Suprapubic skin (tissue), 3 donors: ENCODE data around the gene NLN.

Experiments used
- EP300 ChIP-seq: sonication (generic); formaldehyde crosslinking; IDR thresholded peaks from one replicate; pipeline ENCODE4 v1.6.1; 2017; ENCODE audit warnings: antibody characterized with exemption
- TF ChIP-seq, protein P1 (sequence below), 2 donors: fragments of 200-600 bp in 1 of 2; fragments of 450-650 bp in 1 of 2; sonication (generic) in 1 of 2; IDR thresholded peaks; one replicate each; pipeline ENCODE4 v1.5.1; 2016 to 2019; ENCODE audit warnings: antibody characterized with exemption in 2 of 2, mild to moderate bottlenecking in 1 of 2, moderate library complexity in 1 of 2

DNA sequence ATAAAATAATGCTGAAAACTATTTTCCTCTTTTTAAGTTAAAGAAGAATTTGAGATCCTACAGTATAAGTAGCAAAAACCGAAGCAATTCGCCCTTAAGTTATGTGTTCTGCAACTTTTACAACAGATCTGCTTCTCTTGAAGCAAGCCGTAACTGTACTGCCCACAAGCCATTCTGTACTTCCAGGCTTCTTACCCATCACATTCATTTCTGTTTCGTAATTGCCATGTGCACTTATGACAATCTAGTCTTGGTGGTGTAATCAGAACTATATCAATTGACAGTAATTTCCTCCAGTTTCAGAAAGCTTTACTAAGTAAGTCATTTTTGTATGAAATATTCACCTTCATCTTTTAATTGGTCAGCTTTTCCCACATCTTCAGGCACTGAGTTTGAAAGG lies 13.9 kb upstream of the NLN start:
- TF ChIP-seq, protein P1, sequence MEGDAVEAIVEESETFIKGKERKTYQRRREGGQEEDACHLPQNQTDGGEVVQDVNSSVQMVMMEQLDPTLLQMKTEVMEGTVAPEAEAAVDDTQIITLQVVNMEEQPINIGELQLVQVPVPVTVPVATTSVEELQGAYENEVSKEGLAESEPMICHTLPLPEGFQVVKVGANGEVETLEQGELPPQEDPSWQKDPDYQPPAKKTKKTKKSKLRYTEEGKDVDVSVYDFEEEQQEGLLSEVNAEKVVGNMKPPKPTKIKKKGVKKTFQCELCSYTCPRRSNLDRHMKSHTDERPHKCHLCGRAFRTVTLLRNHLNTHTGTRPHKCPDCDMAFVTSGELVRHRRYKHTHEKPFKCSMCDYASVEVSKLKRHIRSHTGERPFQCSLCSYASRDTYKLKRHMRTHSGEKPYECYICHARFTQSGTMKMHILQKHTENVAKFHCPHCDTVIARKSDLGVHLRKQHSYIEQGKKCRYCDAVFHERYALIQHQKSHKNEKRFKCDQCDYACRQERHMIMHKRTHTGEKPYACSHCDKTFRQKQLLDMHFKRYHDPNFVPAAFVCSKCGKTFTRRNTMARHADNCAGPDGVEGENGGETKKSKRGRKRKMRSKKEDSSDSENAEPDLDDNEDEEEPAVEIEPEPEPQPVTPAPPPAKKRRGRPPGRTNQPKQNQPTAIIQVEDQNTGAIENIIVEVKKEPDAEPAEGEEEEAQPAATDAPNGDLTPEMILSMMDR (IDR thresholded peaks at IDR 0.05) = no peak
- no peak for TF ChIP-seq EP300
